Measurements from ENCODE around the gene DHX35.

- TF ChIP-seq CTCF (conservative IDR thresholded peaks at IDR 0.05; ENCODE audit: low read depth in 2 of 2) (no peak), POLR2AphosphoS5 (IDR thresholded peaks at IDR 0.05; ENCODE audit: low read depth) (no peak), CREB1 (CRISPR knock-in tag; IDR thresholded peaks at IDR 0.05; ENCODE audit: low read depth) (no peak), NANOG (IDR thresholded peaks at IDR 0.05; ENCODE audit: borderline replicate concordance) (no peak), JUNB (IDR thresholded peaks at IDR 0.05; ENCODE audit: unreplicated experiment) (no peak), STAT1 (IDR thresholded peaks at IDR 0.05; ENCODE audit: unreplicated experiment) (no peak), EZH2 (IDR thresholded peaks at IDR 0.05; ENCODE audit: low read depth, unreplicated experiment) (no peak), ZNF114 (CRISPR knock-in tag; IDR thresholded peaks at IDR 0.05) (no peak), EZH2phosphoT487 (IDR thresholded peaks at IDR 0.05; ENCODE audit: unreplicated experiment) (no peak), REST (IDR thresholded peaks at IDR 0.05; ENCODE audit: unreplicated experiment) (no peak)
Observed at GRCh38 chr20:38937978-38938473, 24.1 kb upstream of the DHX35 start.
